ENCODE data around the gene MFAP1.

- TF ChIP-seq, protein P1, sequence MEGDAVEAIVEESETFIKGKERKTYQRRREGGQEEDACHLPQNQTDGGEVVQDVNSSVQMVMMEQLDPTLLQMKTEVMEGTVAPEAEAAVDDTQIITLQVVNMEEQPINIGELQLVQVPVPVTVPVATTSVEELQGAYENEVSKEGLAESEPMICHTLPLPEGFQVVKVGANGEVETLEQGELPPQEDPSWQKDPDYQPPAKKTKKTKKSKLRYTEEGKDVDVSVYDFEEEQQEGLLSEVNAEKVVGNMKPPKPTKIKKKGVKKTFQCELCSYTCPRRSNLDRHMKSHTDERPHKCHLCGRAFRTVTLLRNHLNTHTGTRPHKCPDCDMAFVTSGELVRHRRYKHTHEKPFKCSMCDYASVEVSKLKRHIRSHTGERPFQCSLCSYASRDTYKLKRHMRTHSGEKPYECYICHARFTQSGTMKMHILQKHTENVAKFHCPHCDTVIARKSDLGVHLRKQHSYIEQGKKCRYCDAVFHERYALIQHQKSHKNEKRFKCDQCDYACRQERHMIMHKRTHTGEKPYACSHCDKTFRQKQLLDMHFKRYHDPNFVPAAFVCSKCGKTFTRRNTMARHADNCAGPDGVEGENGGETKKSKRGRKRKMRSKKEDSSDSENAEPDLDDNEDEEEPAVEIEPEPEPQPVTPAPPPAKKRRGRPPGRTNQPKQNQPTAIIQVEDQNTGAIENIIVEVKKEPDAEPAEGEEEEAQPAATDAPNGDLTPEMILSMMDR (conservative IDR thresholded peaks at IDR 0.05; ENCODE audit: low read depth in 2 of 2): no peak
- TF ChIP-seq NANOG (IDR thresholded peaks at IDR 0.05; ENCODE audit: borderline replicate concordance) (no peak), ZNF331 (CRISPR knock-in tag; IDR thresholded peaks at IDR 0.05; ENCODE audit: low read depth) (no peak), REST (IDR thresholded peaks at IDR 0.05; ENCODE audit: unreplicated experiment) (no peak), CREB1 (CRISPR knock-in tag; IDR thresholded peaks at IDR 0.05; ENCODE audit: low read depth) (no peak), EZH2 (IDR thresholded peaks at IDR 0.05; ENCODE audit: low read depth, unreplicated experiment) (no peak), POLR2AphosphoS5 (IDR thresholded peaks at IDR 0.05; ENCODE audit: low read depth) (no peak), JUNB (IDR thresholded peaks at IDR 0.05; ENCODE audit: unreplicated experiment) (no peak)
- TF ChIP-seq, protein P2, sequence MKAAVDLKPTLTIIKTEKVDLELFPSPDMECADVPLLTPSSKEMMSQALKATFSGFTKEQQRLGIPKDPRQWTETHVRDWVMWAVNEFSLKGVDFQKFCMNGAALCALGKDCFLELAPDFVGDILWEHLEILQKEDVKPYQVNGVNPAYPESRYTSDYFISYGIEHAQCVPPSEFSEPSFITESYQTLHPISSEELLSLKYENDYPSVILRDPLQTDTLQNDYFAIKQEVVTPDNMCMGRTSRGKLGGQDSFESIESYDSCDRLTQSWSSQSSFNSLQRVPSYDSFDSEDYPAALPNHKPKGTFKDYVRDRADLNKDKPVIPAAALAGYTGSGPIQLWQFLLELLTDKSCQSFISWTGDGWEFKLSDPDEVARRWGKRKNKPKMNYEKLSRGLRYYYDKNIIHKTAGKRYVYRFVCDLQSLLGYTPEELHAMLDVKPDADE (IDR thresholded peaks at IDR 0.05): no peak
These were observed 35.1 kb downstream of the MFAP1 start for GRCh38 chr15:43789409-43789808.
